ENCODE data around the gene TMEM18. TPM values are rescaled to one million over a fixed set of nuclear protein-coding genes. Genes with fewer than 3 reads are reported as not detected.

TMEM18 gene
- total RNA-seq, 1 donor from 2014 or later = 22.7 TPM

- DNase-seq (ENCODE audit: low read depth) = no peak
Observed at GRCh38 chr2:651951-652373, 25.2 kb downstream of the TMEM18 start.

GRCh38 chr2:650343-651310, 26.6 kb downstream of the TMEM18 start:
- no peak for DNase-seq (ENCODE audit: low read depth)

- DNase-seq (ENCODE audit: low read depth) = no peak
Observed at GRCh38 chr2:649426-650342, 27.5 kb downstream of the TMEM18 start.

GRCh38 chr2:648476-649424, 28.5 kb downstream of the TMEM18 start:
- DNase-seq (ENCODE audit: low read depth) = no peak

- no peak for DNase-seq (ENCODE audit: low read depth)
Observed at GRCh38 chr2:647691-648231, 29.4 kb downstream of the TMEM18 start.

GRCh38 chr2:647003-647560, 30.1 kb downstream of the TMEM18 start:
- no peak for DNase-seq (ENCODE audit: low read depth)

GRCh38 chr2:644871-645270, 32.3 kb downstream of the TMEM18 start:
- DNase-seq (ENCODE audit: low read depth) = no peak

GRCh38 chr2:643761-644160, 33.4 kb downstream of the TMEM18 start:
- DNase-seq (ENCODE audit: low read depth) = no peak

- DNase-seq (ENCODE audit: low read depth) = no peak
Observed at GRCh38 chr2:643334-643733, 33.9 kb downstream of the TMEM18 start.

GRCh38 chr2:641872-642815, 35.1 kb downstream of the TMEM18 start:
- no peak for DNase-seq (ENCODE audit: low read depth)

GRCh38 chr2:641164-641871, 35.9 kb downstream of the TMEM18 start:
- DNase-seq (ENCODE audit: low read depth) = no peak

GRCh38 chr2:639703-640102, 37.5 kb downstream of the TMEM18 start:
- no peak for DNase-seq (ENCODE audit: low read depth)

GRCh38 chr2:637804-638203, 39.4 kb downstream of the TMEM18 start:
- peak; percentile 6 for DNase-seq (ENCODE audit: low read depth)

GRCh38 chr2:637406-637776, 39.8 kb downstream of the TMEM18 start:
- no peak for DNase-seq (ENCODE audit: low read depth)

GRCh38 chr2:636641-637405, 40.4 kb downstream of the TMEM18 start:
- peak; percentile 22 for DNase-seq (ENCODE audit: low read depth)

- no peak for DNase-seq (ENCODE audit: low read depth)
Observed at GRCh38 chr2:635687-636621, 41.3 kb downstream of the TMEM18 start.
